ENCODE results near the gene DNAH3.

DNA sequence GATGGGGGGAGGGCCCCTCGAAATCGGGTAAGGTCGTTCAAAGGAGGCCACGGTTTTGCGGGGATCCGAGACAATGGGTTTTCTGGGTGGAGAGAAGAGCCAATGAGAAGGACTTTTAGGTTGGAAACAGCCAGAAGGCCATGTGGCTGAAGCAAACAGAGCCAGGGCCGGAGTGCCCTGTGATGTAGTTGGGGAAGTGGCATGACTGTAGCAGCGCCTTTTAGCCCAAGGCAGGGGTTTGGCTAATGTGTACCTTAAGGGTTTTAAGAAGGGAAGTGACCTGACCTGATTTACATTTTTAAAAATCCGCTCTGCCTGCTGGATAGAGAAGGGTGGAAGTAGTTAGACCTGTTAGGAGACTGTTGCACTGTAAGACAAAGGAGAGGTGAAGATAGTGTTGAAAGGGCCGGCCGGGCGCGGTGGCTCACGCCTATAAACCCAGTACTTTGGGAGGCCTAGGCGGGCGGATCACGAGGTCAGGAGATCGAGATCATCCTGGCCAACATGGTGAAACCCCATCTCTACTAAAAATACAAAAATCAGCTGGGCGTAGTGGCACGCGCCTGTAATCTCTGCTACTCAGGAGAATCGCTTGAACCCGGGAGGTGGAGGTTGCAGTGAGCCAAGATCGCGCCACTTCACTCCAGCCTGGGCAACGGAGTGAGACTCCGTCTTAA lies 249.1 kb downstream of the DNAH3 start:
- TF ChIP-seq, protein P1, sequence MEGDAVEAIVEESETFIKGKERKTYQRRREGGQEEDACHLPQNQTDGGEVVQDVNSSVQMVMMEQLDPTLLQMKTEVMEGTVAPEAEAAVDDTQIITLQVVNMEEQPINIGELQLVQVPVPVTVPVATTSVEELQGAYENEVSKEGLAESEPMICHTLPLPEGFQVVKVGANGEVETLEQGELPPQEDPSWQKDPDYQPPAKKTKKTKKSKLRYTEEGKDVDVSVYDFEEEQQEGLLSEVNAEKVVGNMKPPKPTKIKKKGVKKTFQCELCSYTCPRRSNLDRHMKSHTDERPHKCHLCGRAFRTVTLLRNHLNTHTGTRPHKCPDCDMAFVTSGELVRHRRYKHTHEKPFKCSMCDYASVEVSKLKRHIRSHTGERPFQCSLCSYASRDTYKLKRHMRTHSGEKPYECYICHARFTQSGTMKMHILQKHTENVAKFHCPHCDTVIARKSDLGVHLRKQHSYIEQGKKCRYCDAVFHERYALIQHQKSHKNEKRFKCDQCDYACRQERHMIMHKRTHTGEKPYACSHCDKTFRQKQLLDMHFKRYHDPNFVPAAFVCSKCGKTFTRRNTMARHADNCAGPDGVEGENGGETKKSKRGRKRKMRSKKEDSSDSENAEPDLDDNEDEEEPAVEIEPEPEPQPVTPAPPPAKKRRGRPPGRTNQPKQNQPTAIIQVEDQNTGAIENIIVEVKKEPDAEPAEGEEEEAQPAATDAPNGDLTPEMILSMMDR (IDR thresholded peaks at IDR 0.05; ENCODE audit: low read depth, low read length): no peak
- no peak for TF ChIP-seq POLR2A (IDR thresholded peaks at IDR 0.05; ENCODE audit: extremely low read depth, insufficient read length)
- peak; percentile 66 for TF ChIP-seq MYC (IDR thresholded peaks at IDR 0.05; ENCODE audit: low read depth, low read length)

Data from NB4 (cell line).